ENCODE measurements around the gene ESPNL. TPM values are rescaled to one million over a fixed set of nuclear protein-coding genes. Genes with fewer than 3 reads are reported as not detected.

The ESPNL gene
- total RNA-seq, 1 experiment from 2014 or later: 0.85 TPM

DNA sequence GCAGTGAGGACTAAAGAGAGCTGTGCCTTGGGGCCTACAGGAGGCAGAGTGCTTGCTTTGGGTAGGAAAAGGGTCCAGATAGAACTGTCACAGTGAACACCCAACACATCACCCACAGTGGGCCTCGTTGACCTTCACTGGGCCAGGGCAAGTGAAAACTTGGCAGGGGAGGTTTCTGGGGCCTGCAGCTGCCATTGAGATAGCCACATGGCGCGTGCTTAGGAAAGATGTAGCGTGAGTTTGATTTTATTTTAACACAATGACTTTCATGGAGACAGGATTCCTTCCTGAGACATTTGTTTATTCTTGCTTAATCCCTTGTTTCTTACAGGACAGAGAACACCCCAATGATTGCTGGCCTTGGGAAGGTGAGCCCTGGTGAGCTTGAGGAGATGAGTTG, 9.3 kb upstream of the ESPNL start:
- Histone ChIP-seq H3K27me3 (ENCODE audit: control insufficient read depth, insufficient read depth, low read length) (no peaks in the 10 kb centered on the region), H3K9me3 (ENCODE audit: control insufficient read depth, insufficient read depth, low read depth, low read length) (no peaks in the 10 kb centered on the region), H3K36me3 (ENCODE audit: control insufficient read depth, insufficient read depth, low read length) (no peaks in the 10 kb centered on the region), H3K4me1 (ENCODE audit: control insufficient read depth, insufficient read depth, low read length) (no peaks in the 10 kb centered on the region), H3K4me3 (ENCODE audit: low read depth in 2 of 2, low read length in 2 of 2) (no peak overlapping the region), H3K27ac (ENCODE audit: low read length) (no peak overlapping the region)
- DNase-seq (ENCODE audit: low read depth, low spot score): no peak
- ATAC-seq: no peak
- no TSS peak for BruUV-seq (replicated peaks)
- intact Hi-C loops (cut with micrococcal nuclease; ENCODE audit: unreplicated experiment) (no loop called here), in situ Hi-C loops (cut with HindIII; ENCODE audit: low pct_unique_long_range_greater_than_20kb, low sequenced_read_pairs) (no loop called here)
- ChIA-PET POLR2A (no interaction called here), CTCF (no interaction called here)
- TF ChIP-seq TCF7L2 (IDR thresholded peaks at IDR 0.05; ENCODE audit: low read depth, low read length) (no peak), SIN3A (IDR thresholded peaks at IDR 0.05; ENCODE audit: borderline replicate concordance, insufficient read depth, low read depth, low read length) (no peak), REST (IDR thresholded peaks at IDR 0.05; ENCODE audit: insufficient read depth in 1 of 2, low read depth in 2 of 2, low read length in 1 of 2) (no peak)

DNA sequence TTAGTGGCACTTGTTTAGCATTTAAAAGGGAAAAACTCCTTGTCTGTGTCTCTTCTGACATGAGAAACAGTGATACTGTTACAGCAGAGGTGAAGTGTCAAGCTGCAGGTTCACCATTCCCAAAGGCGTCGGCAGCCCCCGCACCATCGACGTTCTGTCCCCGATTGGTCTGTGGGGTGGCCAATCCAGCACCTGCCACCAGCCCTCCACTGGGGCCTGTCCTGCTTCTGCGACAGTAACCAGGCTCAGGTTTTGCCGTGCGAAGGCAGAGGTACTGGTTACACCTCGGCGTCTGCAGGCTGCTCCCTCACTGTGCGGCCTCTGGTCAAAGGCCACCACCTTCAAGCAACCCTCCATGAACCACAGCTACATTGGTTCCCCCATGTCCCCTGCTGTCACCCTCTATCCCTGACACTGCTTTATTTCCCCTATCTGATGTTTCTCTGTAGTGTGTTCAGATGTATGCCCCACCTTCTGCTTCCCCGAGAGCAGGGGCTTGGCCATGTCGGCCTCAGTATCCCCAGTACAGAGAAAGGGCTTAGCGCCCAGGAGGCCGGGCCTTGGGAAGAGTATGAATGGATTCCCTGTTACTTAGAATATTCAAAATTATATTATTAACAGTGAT, 8.6 kb upstream of the ESPNL start:
- Histone ChIP-seq H3K27me3 (ENCODE audit: control insufficient read depth, insufficient read depth, low read length) (no peaks in the 10 kb centered on the region), H3K4me1 (ENCODE audit: control insufficient read depth, insufficient read depth, low read length) (no peaks in the 10 kb centered on the region), H3K9me3 (ENCODE audit: control insufficient read depth, insufficient read depth, low read depth, low read length) (no peaks in the 10 kb centered on the region), H3K27ac (ENCODE audit: low read length) (no peak overlapping the region), H3K36me3 (ENCODE audit: control insufficient read depth, insufficient read depth, low read length) (no peaks in the 10 kb centered on the region), H3K4me3 (ENCODE audit: low read depth in 2 of 2, low read length in 2 of 2) (no peak overlapping the region)
- ChIA-PET CTCF (no interaction called here), POLR2A (no interaction called here)
- in situ Hi-C loops (cut with HindIII; ENCODE audit: low pct_unique_long_range_greater_than_20kb, low sequenced_read_pairs) (no loop called here), intact Hi-C loops (cut with micrococcal nuclease; ENCODE audit: unreplicated experiment) (no loop called here)
- ATAC-seq (no peak), DNase-seq (ENCODE audit: low read depth, low spot score) (no peak)
- TF ChIP-seq SIN3A (IDR thresholded peaks at IDR 0.05; ENCODE audit: borderline replicate concordance, insufficient read depth, low read depth, low read length): no peak
- TF ChIP-seq TCF7L2 (IDR thresholded peaks at IDR 0.05; ENCODE audit: low read depth, low read length): no peak
- TF ChIP-seq, protein P1, sequence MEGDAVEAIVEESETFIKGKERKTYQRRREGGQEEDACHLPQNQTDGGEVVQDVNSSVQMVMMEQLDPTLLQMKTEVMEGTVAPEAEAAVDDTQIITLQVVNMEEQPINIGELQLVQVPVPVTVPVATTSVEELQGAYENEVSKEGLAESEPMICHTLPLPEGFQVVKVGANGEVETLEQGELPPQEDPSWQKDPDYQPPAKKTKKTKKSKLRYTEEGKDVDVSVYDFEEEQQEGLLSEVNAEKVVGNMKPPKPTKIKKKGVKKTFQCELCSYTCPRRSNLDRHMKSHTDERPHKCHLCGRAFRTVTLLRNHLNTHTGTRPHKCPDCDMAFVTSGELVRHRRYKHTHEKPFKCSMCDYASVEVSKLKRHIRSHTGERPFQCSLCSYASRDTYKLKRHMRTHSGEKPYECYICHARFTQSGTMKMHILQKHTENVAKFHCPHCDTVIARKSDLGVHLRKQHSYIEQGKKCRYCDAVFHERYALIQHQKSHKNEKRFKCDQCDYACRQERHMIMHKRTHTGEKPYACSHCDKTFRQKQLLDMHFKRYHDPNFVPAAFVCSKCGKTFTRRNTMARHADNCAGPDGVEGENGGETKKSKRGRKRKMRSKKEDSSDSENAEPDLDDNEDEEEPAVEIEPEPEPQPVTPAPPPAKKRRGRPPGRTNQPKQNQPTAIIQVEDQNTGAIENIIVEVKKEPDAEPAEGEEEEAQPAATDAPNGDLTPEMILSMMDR (IDR thresholded peaks at IDR 0.05): no peak
- no peak for TF ChIP-seq POLR2AphosphoS5 (IDR thresholded peaks at IDR 0.05; ENCODE audit: low read depth, low read length)
- no peak for TF ChIP-seq REST (IDR thresholded peaks at IDR 0.05; ENCODE audit: insufficient read depth in 1 of 2, low read depth in 2 of 2, low read length in 1 of 2)
- no TSS peak for BruUV-seq (replicated peaks)

Data from Panc1 (cell line).